Mesenchymal stem cell (in vitro differentiated cells and primary cell): ENCODE data around the gene SOD1.

Experiments
- DNase-seq: peaks from one replicate; pipeline ENCODE4 v3.0.0-alpha.2; 2013
- H2AFZ ChIP-seq: one replicate; pipeline ENCODE4 v1.6.1; 2013; ENCODE audit warnings: low read depth, mild to moderate bottlenecking, control low read depth, inconsistent platforms, low read length, moderate library complexity
- H2AK5ac ChIP-seq: 2 replicates; pipeline ENCODE4 v1.6.1; 2013; ENCODE audit warnings: low read length, moderate library complexity, mild to moderate bottlenecking, inconsistent platforms; ENCODE audit not compliant: severe bottlenecking
- H2BK120ac ChIP-seq: one replicate; pipeline ENCODE4 v1.6.1; 2013; ENCODE audit warnings: low read depth, mild to moderate bottlenecking, inconsistent platforms, low read length, moderate library complexity
- H2BK12ac ChIP-seq, 2 experiments: one replicate each; pipeline ENCODE4 v1.6.1; 2013; ENCODE audit warnings: inconsistent platforms in 2 of 2, low read length in 2 of 2, mild to moderate bottlenecking in 2 of 2, moderate library complexity in 2 of 2, control low read depth in 1 of 2
- H2BK15ac ChIP-seq: one replicate; pipeline ENCODE4 v1.6.1; 2013; ENCODE audit warnings: mild to moderate bottlenecking, low read depth, inconsistent platforms; ENCODE audit not compliant: poor library complexity, severe bottlenecking
- H2BK5ac ChIP-seq: 2 replicates; pipeline ENCODE4 v1.6.1; 2013; ENCODE audit warnings: low read depth, mild to moderate bottlenecking, low read length, control low read depth, inconsistent platforms; ENCODE audit not compliant: poor library complexity, severe bottlenecking
- H3K14ac ChIP-seq, 2 experiments: one replicate each; pipeline ENCODE4 v1.6.1; 2013; ENCODE audit warnings: inconsistent platforms in 2 of 2, low read length in 2 of 2, control low read depth in 1 of 2, mild to moderate bottlenecking in 1 of 2, moderate library complexity in 1 of 2
- H3K18ac ChIP-seq, 2 experiments: one replicate each; pipeline ENCODE4 v1.6.1; 2013; ENCODE audit warnings: inconsistent platforms in 2 of 2, low read length in 2 of 2, control low read depth in 1 of 2, low read depth in 1 of 2, mild to moderate bottlenecking in 1 of 2
- H3K23ac ChIP-seq, 2 experiments: one replicate each; pipeline ENCODE4 v1.6.1; 2013; ENCODE audit warnings: inconsistent platforms in 2 of 2, low read length in 2 of 2, mild to moderate bottlenecking in 2 of 2, moderate library complexity in 2 of 2, control low read depth in 1 of 2
- H3K27ac ChIP-seq: 2 replicates; pipeline ENCODE4 v1.5.1; 2013; ENCODE audit warnings: mild to moderate bottlenecking, moderate library complexity, low read length, control low read depth, inconsistent platforms; ENCODE audit not compliant: poor library complexity, severe bottlenecking
- H3K27me3 ChIP-seq, 2 experiments: 2 replicates each; pipeline versions ENCODE4 v1.6.1 to v1.7.0; 2013; ENCODE audit warnings: low read length in 2 of 2, mild to moderate bottlenecking in 2 of 2, moderate library complexity in 2 of 2, control low read depth in 1 of 2, inconsistent platforms in 1 of 2; ENCODE audit not compliant: control insufficient read depth in 1 of 2, insufficient read depth in 1 of 2
- H3K36me3 ChIP-seq, 2 experiments: 2 replicates each; pipeline versions ENCODE4 v1.6.1 to v1.7.0; 2013; ENCODE audit warnings: low read length in 2 of 2, control low read depth in 1 of 2, inconsistent platforms in 1 of 2, low read depth in 1 of 2, mild to moderate bottlenecking in 1 of 2; ENCODE audit not compliant: insufficient read depth in 2 of 2, control insufficient read depth in 1 of 2
- H3K4ac ChIP-seq, 2 experiments: one replicate each; pipeline ENCODE4 v1.6.1; 2013; ENCODE audit warnings: inconsistent platforms in 2 of 2, low read length in 2 of 2, mild to moderate bottlenecking in 2 of 2, moderate library complexity in 2 of 2, control low read depth in 1 of 2, low read depth in 1 of 2
- H3K4me1 ChIP-seq: 2 replicates; pipeline ENCODE4 v1.6.1; 2013; ENCODE audit warnings: low read depth, low read length, control low read depth; ENCODE audit not compliant: control insufficient read depth, insufficient read depth
- H3K4me2 ChIP-seq: 2 replicates; pipeline ENCODE4 v1.6.1; 2013; ENCODE audit warnings: low read length, mild to moderate bottlenecking, inconsistent platforms; ENCODE audit not compliant: poor library complexity, severe bottlenecking
- H3K4me3 ChIP-seq, 2 experiments: 2 replicates each; pipeline versions ENCODE4 v1.5.1 to v1.7.0; 2013; ENCODE audit warnings: low read length in 2 of 2, mild to moderate bottlenecking in 2 of 2, control low read depth in 1 of 2, low read depth in 1 of 2; ENCODE audit not compliant: insufficient read depth in 1 of 2
- H3K79me1 ChIP-seq: replicated peaks from 2 replicates; pipeline ENCODE4 v1.6.1; 2013; ENCODE audit warnings: mild to moderate bottlenecking, control low read depth, low read length, inconsistent platforms; ENCODE audit not compliant: poor library complexity, severe bottlenecking
- H3K9ac ChIP-seq: 2 replicates; pipeline ENCODE4 v1.7.0; 2013; ENCODE audit warnings: mild to moderate bottlenecking, low read length, moderate library complexity
- H3K9me3 ChIP-seq: 2 replicates; pipeline ENCODE4 v1.7.0; 2013; ENCODE audit warnings: mild to moderate bottlenecking, low read length; ENCODE audit not compliant: control insufficient read depth
- H4K8ac ChIP-seq: one replicate; pipeline ENCODE4 v1.6.1; 2013; ENCODE audit warnings: inconsistent platforms, mild to moderate bottlenecking, low read length, moderate library complexity
- H4K91ac ChIP-seq: one replicate; pipeline ENCODE4 v1.6.1; 2013; ENCODE audit warnings: mild to moderate bottlenecking, low read length, inconsistent platforms
- WGBS: methylation state at CpG from one replicate; pipeline ENCODE4 v1.1.7; 2013; ENCODE audit warnings: mixed read lengths; 5-methylcytosine and 5-hydroxymethylcytosine counted together

The SOD1 gene

GRCh38 chr21:31707499-31707898 lies 48.0 kb downstream of the SOD1 start:
- no peak overlapping the region for H3K9ac ChIP-seq
- H2BK15ac ChIP-seq = no peak overlapping the region
- H2AFZ ChIP-seq = no peak overlapping the region
- no peak overlapping the region for H2BK12ac ChIP-seq
- no peak overlapping the region for H3K23ac ChIP-seq
- no peak overlapping the region for H2BK120ac ChIP-seq
- H3K27me3 ChIP-seq = no peaks in the 10 kb centered on the region
- no peak overlapping the region for H3K14ac ChIP-seq
- no peak overlapping the region for H3K4me2 ChIP-seq
- H3K27ac ChIP-seq = no peak overlapping the region
- DNase-seq = no peak
- H3K79me1 ChIP-seq = peaks cover 4% of the 10 kb centered on the region
- H3K4ac ChIP-seq = no peak overlapping the region
- no peak overlapping the region for H2AK5ac ChIP-seq
- H3K36me3 ChIP-seq = peaks cover 5 to 15% of the 10 kb centered on the region in 2 experiments
- H3K4me1 ChIP-seq = peaks cover 4% of the 10 kb centered on the region
- H3K18ac ChIP-seq = no peak overlapping the region
- no peak overlapping the region for H4K8ac ChIP-seq
- H3K4me3 ChIP-seq = no peak overlapping the region
- H3K9me3 ChIP-seq = no peaks in the 10 kb centered on the region
- no peak overlapping the region for H2BK5ac ChIP-seq
- H4K91ac ChIP-seq = no peak overlapping the region

DNA sequence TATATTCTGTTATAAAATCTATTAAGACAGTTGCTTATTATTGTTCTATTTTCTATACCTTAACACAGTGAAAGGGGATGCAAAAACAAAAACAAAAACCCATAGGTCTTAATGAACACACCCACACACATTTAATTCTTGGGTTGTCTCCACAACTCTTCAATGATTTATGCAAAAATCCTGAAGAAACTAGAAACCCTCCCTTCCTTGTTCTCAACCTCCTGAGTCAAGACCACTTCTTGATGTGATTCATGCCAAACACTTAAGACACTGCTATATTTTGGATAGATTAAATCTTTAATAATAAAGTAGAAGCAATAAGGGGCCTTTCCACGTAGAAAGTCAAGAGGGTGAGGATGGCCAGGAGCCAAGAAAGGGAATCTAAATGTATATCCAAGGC lies 49.0 kb downstream of the SOD1 start:
- H3K36me3 ChIP-seq = peaks cover 5 to 6% of the 10 kb centered on the region in 2 experiments

GRCh38 chr21:31710586-31710985 lies 51.1 kb downstream of the SOD1 start:
- Histone ChIP-seq H3K27ac (no peak overlapping the region), H2BK12ac (no peak overlapping the region), H3K14ac (no peak overlapping the region), H3K23ac (no peak overlapping the region), H3K79me1 (peaks cover 4% of the 10 kb centered on the region), H3K4me3 (no peak overlapping the region), H3K27me3 (no peaks in the 10 kb centered on the region), H2BK5ac (no peak overlapping the region), H3K9ac (peak overlapping the region; percentile 29), H2BK120ac (no peak overlapping the region), H3K9me3 (no peaks in the 10 kb centered on the region), H3K4ac (no peak overlapping the region), H3K4me1 (peaks cover 4% of the 10 kb centered on the region), H4K91ac (no peak overlapping the region), H4K8ac (no peak overlapping the region), H3K18ac (no peak overlapping the region), H2BK15ac (no peak overlapping the region), H2AFZ (no peak overlapping the region), H2AK5ac (no peak overlapping the region), H3K36me3 (peaks cover 0 to 5% of the 10 kb centered on the region in 2 experiments), H3K4me2 (no peak overlapping the region)
- no CpG with 5 or more reads among the region's 1 CpG for WGBS
- DNase-seq = no peak

More for the DNA sequence above, 49.0 kb downstream of the SOD1 start:
- Histone ChIP-seq H3K18ac (no peak overlapping the region), H3K4me2 (no peak overlapping the region), H2BK12ac (no peak overlapping the region), H4K8ac (no peak overlapping the region), H3K4ac (no peak overlapping the region), H3K27ac (no peak overlapping the region), H2BK15ac (no peak overlapping the region), H2BK5ac (no peak overlapping the region), H2AK5ac (no peak overlapping the region), H3K9ac (no peak overlapping the region), H3K4me3 (no peak overlapping the region), H3K9me3 (no peaks in the 10 kb centered on the region), H3K4me1 (peaks cover 4% of the 10 kb centered on the region), H2AFZ (no peak overlapping the region), H3K14ac (no peak overlapping the region), H3K79me1 (peaks cover 4% of the 10 kb centered on the region), H2BK120ac (no peak overlapping the region), H3K27me3 (no peaks in the 10 kb centered on the region), H4K91ac (no peak overlapping the region), H3K23ac (no peak overlapping the region)
- 14% methylated on average over 1 of the region's 1 CpG for WGBS
- no peak for DNase-seq

DNA sequence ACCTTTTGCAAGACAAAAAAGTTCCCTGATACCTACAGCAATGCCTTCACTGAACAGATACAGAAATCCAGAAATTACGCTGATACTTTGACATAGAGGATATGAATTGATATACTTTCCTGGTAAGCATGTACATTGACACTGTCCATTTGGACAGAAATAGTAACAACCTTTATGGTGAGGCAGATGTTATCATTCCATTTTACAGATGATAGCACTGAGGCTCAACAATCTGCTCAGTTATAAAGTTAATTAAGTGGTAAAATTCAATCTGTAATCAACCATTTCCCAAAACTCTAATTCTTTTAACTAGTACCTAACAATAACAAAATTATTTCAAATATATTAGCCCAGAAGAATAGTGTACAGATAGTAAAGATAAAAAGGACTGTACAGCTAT lies 51.8 kb downstream of the SOD1 start:
- no peak overlapping the region for H3K4me3 ChIP-seq
- H3K27me3 ChIP-seq = no peaks in the 10 kb centered on the region
- no peak overlapping the region for H4K8ac ChIP-seq
- H3K79me1 ChIP-seq = peaks cover 1% of the 10 kb centered on the region
- no peak overlapping the region for H2BK5ac ChIP-seq
- no peak overlapping the region for H3K14ac ChIP-seq
- no peak overlapping the region for H2BK15ac ChIP-seq
- H3K36me3 ChIP-seq = peaks cover 0 to 1% of the 10 kb centered on the region in 2 experiments
- no peak overlapping the region for H4K91ac ChIP-seq
- H3K9me3 ChIP-seq = no peaks in the 10 kb centered on the region
- H3K18ac ChIP-seq = no peak overlapping the region
- H3K27ac ChIP-seq = no peak overlapping the region
- peaks cover 1% of the 10 kb centered on the region for H3K4me1 ChIP-seq
- H2BK12ac ChIP-seq = no peak overlapping the region
- H3K4me2 ChIP-seq = no peak overlapping the region
- no peak overlapping the region for H3K4ac ChIP-seq
- DNase-seq = no peak
- H2AK5ac ChIP-seq = no peak overlapping the region
- WGBS = no CpG with 5 or more reads among the region's 1 CpG
- H2AFZ ChIP-seq = no peak overlapping the region
- H2BK120ac ChIP-seq = no peak overlapping the region
- no peak overlapping the region for H3K9ac ChIP-seq
- no peak overlapping the region for H3K23ac ChIP-seq
